HEK293T (cell line): ENCODE measurements around the gene SLC32A1.

Source experiments
- ARNT ChIP-seq: fragments of 450-650 bp; IDR thresholded peaks from 2 replicates; pipeline ENCODE4 v1.6.1; 2017; ENCODE audit warnings: mild to moderate bottlenecking
- BHLHE40 ChIP-seq: fragments of 450-650 bp; IDR thresholded peaks from 2 replicates; pipeline ENCODE4 v1.6.1; 2016; ENCODE audit warnings: mild to moderate bottlenecking, moderate library complexity, borderline replicate concordance
- HDGF ChIP-seq: fragments of 450-650 bp; IDR thresholded peaks from 2 replicates; pipeline ENCODE4 v1.6.1; 2017; ENCODE audit warnings: antibody characterized with exemption, borderline replicate concordance
- SP1 ChIP-seq: fragments of 450-650 bp; IDR thresholded peaks from 2 replicates; pipeline ENCODE4 v1.6.1; 2017
- SUZ12 ChIP-seq: fragments of 450-650 bp; IDR thresholded peaks from 2 replicates; pipeline ENCODE4 v1.6.1; 2016; ENCODE audit warnings: mild to moderate bottlenecking
- ZNF384 ChIP-seq: fragments of 450-650 bp; IDR thresholded peaks from 2 replicates; pipeline ENCODE4 v1.6.1; 2016
- TF ChIP-seq, protein P1 (sequence below): fragments of 450-650 bp; IDR thresholded peaks from 2 replicates; pipeline ENCODE4 v1.6.1; 2016

GRCh38 chr20:38769376-38770295, 45.4 kb downstream of the SLC32A1 start:
- no peak for TF ChIP-seq BHLHE40
- TF ChIP-seq HDGF = no peak
- no peak for TF ChIP-seq SP1
- no peak for TF ChIP-seq SUZ12
- TF ChIP-seq ZNF384 = no peak
- TF ChIP-seq ARNT = no peak
- TF ChIP-seq, protein P1, sequence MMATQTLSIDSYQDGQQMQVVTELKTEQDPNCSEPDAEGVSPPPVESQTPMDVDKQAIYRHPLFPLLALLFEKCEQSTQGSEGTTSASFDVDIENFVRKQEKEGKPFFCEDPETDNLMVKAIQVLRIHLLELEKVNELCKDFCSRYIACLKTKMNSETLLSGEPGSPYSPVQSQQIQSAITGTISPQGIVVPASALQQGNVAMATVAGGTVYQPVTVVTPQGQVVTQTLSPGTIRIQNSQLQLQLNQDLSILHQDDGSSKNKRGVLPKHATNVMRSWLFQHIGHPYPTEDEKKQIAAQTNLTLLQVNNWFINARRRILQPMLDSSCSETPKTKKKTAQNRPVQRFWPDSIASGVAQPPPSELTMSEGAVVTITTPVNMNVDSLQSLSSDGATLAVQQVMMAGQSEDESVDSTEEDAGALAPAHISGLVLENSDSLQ = no peak
